ENCODE data around the gene RHBDL3.
A peak's percentile ranks its signal among the peaks of the same experiment; 100 is the strongest.
"Not testable (repeated sequence)": the region's sequence is repeated elsewhere in the genome, so short reads cannot be mapped to it uniquely, and the experiment has no call there.

The RHBDL3 gene

DNA sequence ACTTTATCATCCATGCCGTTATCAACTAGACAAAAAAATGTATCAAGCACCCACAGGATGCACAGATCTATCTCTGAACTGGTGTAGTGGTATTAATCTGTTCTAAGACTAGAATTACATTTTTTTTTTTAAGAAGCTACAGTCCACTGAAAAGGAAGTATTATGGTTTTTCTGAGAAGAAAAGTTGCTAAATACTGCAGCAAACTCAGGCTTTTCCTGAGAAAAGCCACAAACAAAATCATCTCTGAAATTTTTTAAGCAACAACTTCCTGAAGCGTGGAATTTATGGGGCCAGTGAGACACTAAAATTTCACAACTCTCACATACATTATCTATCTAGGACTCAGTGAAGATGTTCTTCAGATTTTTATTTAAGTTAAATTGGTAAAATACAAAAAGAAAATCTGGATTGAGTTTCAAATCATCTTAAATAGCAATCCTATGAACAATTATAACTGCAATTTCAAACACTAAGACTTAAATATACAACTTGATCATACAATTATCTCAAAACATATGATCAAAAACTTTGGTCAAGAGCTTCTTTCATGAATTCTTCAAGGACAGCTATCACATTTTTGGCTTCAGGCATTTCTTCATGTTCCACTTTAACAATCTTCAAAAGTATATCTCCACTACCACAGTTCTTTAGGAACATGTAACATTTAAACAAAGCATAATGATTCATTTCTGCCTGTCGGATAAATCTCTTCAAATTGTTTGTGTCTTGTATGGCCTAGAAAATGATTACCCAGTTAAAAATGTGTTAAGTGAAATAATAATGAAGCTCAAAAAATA is 65.8 kb downstream of the RHBDL3 start:
- FAIRE-seq = no peak

DNA sequence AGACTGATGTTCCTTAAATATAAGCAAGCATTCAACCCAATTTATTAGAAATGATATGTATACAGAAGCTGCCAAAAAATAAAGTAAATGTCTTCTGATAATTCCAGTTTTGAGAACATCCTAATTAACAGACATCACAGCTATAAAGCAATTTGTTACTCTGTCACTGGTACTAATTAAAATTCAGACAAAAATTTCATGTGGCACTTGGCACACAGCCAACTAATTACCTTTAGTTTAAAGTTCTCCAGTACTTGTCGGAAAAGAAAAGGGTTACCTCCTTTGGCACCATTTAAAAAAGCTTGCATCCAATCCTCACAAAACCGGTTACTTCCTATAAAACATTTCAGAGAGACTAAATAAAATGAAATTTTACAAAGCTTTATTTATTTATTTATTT is 67.6 kb downstream of the RHBDL3 start:
- no peak for FAIRE-seq

DNA sequence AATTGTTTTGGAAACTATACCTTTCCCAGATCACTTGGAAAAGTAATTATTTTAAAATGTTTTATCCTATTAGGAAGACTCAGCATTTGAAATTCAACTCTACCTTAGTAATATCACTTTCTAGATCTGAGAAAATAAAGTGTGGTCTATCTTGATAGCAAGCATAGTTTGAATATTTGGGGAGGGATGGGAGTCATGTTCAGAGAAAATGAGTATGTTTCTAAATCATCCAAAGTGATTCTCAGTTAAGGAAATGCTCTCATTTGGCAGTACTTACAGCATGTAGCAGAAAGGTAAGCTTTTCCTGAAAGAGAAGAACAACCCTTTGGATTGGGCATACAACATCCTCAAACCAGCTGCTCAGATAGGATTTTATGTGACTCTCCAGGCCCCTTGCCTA is 69.4 kb downstream of the RHBDL3 start:
- FAIRE-seq = no peak

DNA sequence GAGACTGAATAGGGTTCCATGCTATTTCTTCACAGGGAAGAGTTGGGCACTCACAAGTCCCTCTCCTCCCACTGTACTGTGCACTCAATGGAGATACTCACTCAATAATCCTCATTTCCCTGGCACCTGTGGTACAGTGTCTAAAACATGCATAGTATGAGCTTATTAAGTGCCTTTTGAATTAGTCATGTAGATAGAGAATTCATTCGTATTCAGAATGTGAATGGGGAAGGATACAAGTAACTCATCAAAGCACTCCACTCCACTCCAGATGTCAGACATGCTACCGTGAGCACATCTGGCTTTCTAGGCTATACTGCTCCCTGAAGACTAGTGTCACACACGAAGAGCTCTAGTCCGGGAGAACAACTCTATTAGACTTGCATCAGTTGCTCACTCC is 70.1 kb downstream of the RHBDL3 start:
- FAIRE-seq = no peak

DNA sequence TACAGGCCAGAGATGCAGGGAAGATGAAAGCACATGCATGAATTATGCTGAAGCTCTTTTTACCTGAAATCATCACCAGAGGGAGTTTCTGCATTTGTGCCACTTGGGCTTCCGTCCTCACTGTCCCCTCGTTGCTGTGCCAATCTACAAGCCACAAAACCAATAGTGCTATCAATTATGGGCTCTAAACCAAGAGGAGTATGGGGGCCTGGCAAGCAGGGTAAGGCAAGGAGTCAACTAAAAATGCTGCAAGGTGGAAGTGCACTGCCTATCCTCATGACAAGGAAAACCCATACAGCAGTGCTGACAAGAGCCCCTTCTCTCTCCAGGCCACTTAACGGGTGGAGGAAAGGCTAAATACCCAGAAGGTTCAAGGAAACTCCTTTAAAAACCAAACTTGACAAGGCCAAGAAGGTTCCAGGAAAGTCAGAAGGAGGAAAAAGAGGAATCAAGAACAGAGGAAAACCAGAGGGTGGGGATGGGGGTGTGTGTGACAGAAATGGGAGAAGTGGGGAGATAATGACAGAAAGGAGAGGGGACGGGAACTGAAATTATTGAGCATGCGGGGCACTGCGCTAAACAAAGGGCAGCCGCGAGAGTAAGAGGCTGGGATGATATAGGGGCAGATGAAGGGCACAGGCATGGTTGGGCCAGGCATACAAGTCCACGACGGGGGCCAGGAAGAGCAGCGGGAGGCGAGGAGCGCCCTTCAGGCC is 75.7 kb downstream of the RHBDL3 start:
- FAIRE-seq = no peak

DNA sequence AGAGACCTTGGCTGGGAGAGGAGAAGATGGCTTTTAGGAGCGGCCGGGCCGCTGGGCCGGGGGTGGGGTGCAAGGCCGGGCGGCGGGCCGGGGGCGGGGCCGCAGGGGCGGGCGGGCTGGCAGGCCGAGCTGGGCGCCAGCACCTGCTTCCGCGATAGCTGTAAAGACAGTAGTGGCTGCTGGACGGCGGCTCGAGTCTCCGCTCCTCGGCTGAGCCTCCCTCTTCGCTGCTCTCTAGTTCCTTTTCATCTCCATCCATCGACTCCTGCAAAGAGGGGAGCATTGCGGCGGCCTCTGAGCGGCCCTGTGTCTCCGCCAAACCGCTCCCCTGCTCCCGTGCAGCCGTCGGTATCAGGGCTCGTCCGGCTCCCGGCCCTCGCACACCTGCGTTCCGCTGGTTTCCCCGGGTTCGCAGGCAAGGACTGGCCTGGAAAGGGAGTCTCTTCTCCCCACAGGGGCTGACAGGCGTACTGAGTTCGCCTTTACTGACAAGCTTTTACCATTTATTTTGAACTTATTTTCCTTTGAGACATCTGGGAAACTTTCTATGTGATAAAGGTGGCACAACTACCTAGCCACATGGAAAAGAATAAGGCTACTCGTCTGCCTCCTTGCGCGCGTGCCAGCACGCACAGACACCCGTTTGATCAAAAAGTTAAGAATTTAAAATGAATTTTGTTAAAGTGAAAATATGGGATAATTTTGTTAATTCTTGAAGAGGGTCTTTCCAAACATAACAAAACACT is 76.4 kb downstream of the RHBDL3 start, which contains the start of gene C17orf75:
TSS of gene C17orf75 (minus strand) at position 317 of the 746 bp plus-strand sequence. CDS start at position 283, 34 bp downstream.
- no peak for FAIRE-seq

DNA sequence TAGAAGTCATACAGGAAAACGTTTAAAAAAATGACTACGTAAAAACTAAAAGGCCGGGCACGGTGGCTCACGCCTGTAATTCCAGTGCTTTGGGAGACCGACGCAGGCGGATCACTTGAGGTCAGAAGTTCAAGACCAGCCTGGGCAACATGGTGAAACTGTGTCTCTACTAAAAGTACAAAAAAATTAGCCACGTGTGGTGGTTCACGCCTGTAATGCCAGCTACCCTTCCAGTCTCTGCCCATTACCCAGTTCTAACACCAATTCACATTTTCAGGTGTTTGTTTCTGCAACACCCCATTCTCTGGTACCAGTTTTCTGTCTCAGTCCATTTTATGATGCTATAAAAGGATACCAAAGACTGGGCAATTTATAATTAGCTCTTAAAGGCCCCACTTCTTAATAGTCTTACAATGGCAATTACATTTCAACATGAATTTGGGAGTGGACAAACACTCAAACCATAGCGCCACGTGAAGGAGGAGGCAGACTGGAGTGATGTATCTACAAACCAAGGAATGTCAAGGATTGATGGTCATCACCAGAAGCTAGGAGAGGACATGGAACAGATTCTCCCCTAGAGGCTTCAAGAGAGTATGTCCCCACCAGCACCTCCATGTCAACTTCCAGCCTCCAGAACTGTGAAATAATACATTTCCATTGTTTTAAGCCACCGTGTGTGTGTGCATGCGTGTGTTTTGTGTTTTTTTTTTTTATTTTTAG is 77.1 kb downstream of the RHBDL3 start:
- FAIRE-seq = no peak

DNA sequence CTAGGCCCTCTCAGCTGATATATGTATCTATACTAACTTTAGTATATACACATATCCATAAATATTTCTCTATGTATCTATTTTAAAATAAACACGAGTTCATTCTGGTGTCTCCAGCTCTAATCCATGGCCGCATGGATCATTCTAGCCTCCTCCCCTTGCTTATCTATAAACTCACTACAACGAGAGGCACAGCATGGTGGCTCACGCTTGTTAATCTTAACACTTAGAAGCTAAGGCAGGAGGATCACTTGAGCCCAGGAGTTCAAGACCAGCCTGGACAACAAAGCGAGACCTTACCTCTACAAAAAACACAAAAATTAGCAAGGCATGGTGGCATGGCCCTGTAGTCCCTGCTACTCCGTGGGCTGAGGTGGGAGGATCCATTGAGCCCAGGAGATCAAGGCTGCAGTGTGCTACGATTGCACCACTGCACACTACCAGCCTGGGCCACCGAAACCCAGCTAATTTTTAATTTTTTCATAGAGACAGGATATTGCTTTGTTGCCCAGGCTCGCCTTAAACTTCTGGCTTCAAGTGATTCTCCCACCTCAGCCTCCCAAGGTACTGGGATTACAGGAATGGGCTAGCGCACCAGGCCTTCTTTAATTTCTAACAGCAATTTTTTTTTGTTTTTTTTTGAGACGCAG is 80.4 kb downstream of the RHBDL3 start:
- FAIRE-seq = no peak

DNA sequence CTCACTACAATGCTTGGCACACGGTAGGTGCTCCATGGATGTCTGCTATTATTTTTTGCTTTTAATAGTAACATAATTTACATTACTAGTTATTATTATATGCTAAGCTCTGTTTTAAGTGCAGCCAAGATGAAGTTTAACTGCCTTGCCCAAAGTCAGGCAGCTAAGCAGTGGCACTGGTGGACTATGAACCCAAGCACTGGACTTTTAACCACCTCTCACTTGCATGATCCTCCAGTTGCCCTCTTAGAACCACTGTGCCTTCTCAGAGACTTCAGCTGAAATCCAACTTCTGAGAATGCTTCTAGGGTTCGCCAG is 82.8 kb downstream of the RHBDL3 start:
- no peak for FAIRE-seq

DNA sequence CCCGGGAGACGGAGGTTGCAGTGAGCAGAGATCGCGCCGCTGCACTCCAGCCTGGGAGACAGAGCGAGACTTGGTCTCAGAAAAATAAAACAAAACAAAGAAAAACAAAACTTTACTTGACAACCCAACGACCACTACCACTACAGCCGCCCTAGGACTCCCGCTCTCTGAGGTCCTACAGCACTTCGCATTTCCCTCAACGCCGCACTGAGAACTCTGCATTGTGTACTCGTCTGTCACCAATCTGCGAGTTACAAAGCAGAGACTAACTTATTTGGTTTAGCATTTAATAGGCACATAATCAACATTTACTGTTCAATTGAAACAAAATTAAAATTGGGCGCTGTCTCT is 83.8 kb downstream of the RHBDL3 start:
- FAIRE-seq = no peak

DNA sequence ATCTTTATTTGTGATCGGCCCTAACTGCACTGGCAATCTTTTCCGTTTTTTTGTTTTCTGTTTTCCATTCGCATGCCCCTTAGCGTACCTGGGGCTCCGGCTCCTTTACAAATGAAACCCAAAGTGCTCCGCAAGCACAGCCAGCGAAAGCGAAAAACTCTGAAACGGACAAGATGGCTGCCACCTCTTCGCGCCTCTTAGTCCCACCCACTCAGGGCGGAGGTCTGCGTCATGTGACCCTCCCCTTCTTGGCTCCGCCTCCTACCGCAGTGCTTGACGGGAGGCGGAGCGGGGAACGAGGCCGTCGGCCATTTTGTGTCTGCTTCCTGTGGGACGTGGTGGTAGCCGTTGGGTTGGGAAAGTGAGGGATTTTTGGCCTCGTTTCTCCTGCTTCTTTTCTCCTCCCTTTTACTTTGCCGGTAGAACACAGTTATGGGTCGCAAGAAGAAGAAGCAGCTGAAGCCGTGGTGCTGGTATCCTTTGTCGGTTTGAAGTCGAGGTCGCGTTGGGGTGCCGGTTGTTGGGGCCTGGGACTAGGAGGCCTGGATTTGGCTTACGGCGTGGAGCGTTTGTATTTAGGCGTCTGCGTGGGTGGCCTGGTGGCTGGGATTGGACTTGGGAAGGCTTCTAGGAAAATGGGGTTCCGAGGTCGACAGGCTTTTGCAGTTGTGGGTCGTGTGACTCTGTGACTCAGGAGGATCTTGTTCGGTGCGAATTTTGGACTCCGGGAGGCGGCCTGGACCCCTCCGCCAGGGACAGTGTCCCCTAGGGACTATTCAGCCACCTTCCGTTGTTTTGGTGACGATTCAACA is 84.4 kb downstream of the RHBDL3 start, which contains the start of gene ZNF207:
TSS of gene ZNF207 (plus strand) at position 304 of the 812 bp plus-strand sequence. CDS start at position 433, 129 bp downstream.
- peak; percentile 91 for FAIRE-seq

DNA sequence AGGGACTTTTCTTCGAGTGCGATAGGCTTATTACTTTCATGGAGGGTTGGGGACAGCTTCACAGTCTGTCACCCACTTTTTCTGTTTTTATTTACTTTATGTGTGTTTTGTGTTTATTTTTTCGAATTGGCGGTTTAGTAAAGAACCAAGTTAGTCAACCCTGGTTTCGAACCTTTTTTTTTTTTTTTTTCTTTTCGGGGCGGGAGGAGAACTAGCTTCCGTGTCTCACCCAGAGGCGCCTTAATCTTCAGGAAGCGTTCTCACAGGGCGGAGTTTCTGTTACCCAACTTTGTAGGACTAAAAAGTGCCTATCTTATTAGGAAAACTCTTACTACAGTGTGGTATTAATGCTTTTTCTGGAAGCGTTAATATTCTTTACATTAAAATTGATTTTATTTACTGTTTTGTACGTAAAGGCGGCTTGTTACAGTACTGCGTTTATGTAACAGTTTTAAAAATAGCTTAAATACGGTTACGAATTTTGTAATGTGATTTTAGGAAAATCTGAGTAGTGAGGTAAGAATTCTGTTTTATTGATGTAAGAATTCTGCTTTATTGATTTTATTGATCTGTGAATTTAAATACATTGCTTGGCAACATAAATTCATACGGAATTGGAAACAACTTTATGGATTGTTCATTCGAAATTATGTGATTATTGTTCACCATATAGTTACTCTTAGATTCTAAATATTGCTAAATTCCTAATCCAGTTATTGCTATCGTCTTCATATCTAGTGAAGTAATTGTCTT is 85.2 kb downstream of the RHBDL3 start:
- FAIRE-seq = no peak

DNA sequence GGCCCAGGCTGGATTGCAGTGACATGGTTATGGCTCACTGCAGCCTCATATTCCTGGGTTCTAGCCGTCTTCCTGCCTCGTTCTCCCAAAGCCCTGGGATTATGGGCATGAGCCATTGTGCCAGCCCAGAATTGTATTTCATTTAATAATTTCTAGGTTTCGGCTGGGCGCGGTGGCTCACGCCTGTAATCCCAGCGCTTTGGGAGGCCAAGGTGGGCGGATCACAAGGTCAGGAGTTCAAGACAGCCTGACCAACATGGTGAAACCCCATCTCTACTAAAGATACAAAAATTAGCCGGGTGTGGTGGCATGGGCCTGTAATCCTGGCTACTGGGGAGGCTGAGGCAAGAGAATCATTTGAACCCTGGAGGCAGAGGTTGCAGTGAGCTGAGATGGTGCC is 87.1 kb downstream of the RHBDL3 start:
- FAIRE-seq = not testable (repeated sequence)

DNA sequence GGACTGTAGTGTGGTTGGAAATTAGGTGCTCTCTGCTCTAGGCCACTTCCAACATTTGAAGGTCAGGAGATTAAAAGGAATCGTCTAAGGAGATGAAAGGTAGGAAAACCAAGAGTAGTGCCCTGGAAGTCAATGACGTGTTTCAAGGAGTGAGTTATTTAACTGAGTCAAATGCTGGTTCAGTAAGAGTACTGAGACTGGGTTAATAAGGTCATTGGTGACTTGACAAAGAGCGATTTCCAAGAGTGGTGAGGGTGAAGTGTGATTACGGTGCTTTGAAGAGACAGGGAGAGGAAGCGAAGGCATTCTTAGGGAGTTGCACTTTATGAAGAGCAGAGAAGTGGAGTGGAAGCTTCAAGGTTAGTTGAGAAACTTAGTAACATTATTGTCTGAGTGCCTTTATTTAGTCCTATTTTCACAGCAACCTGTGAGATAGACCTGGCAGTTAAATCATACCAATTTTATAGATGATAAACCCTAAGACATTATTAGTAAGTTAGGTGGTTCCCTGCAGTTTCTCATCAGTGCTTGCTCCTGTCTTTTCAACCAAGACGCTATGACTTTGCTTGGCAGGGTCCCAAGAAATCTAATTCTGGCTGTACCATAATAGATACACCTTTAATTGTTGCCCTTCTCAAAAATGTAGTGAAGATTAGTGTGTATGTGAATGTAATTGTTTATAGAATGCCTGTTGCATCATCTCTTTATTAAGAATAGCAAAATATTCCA is 90.2 kb downstream of the RHBDL3 start:
- FAIRE-seq = no peak

DNA sequence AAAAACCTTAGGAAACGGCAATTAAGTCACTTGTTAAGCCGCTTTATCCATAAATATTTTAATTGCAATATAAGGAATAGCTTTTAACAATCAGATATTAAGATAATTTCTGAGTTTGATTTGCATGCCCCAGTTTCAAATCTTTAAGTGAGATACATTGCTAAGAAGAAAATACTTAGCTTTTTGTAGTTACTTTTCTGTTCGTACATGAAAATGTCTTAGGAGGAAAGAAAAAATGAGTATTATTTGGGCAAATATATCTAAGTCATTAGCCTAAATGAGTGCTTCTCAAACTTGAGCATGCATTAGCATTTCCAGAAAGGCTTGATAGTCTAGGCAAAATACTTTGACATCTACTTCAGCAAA is 90.7 kb downstream of the RHBDL3 start:
- FAIRE-seq = no peak

DNA sequence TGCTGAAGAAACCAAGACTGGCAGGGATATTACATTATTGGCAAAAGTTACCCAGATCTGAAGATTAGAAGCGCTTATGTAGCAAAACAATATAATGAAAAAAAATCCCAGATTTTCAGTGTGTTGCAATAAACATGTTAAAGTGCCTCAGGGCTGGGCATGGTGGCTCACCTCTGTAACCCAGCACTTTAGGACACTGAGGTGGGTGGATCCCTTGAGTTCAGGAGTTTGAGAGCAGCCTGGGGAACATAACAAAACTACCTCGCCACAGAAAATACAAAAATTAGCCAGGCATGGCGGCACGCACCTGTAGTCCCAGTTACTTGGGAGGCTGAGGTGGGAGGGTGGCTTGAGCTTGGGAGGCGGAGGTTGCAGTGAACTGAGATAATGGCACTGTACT is 91.1 kb downstream of the RHBDL3 start:
- no peak for FAIRE-seq

DNA sequence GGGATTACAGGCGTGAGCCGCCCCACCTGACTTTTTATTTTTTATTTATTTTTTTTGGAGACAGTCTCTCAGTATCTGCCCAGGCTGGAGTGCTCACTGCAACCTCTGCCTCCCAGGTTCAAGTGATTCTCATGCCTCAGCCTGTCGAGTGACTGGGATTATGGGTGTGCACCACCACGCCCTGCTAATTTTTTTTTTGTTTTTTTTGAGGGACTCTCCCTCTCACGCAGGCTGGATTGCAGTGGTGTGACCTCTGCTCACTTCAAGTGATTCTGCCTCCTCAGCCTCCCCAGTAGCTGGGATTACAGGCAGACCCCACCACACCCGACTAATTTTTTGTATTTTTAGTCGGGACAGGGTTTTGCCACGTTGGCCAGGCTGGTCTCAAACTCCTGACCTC is 92.0 kb downstream of the RHBDL3 start:
- no peak for FAIRE-seq

DNA sequence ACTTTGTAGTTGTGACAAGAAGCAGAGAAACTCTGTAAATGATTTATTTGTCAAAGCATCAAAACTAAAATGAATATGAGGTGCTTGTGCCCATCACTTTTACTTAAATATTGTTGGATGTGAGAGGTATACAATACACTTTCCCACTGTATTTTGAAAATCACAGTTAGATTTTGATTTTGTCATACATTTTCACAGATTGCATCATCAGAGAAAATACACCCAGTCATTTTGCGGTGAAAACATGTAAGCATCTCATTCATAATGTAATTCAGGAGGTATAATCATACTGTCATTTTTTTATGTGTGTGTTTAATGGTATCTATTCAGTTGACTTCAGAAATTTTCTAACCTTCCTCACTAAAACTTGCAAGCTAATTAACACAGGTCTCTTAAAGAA is 95.6 kb downstream of the RHBDL3 start:
- no peak for FAIRE-seq

DNA sequence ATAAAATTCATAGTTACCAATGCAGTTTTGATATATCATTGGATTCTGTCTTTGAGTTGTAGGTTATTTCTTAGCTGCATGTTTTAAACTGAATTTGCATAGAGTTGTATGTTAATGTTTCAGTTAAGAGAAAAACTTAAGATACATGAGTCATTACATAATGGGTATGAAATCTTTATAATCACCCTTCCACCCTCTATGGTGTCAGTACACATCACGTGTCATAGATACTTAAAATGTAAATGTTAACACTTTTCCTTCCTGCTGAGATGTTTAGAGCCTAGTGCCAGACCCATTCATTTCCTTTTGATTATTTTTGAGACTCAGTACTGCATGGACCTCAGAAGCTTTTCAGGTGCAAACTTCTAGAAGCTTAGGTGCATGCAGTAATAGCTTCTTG is 104.8 kb downstream of the RHBDL3 start:
- no peak for FAIRE-seq
